Peyer's patch (tissue), 4 donors: ENCODE measurements around the gene ZNF835. TPM values are rescaled to one million over a fixed set of nuclear protein-coding genes. Genes with fewer than 3 reads are reported as not detected.

ENCODE experiments used
- DNase-seq, 3 donors: peaks; one replicate each; pipeline ENCODE4 v3.0.0-alpha.2; 2017 to 2019
- H3K27ac ChIP-seq, 4 donors: fragments of 200-600 bp; sonication (generic); one replicate each; pipeline ENCODE4 v1.5.1; 2016 to 2019
- H3K27me3 ChIP-seq, 2 donors: fragments of 200-600 bp; sonication (generic); one replicate each; pipeline ENCODE4 v1.5.1; 2019
- H3K36me3 ChIP-seq, 3 donors: fragments of 200-600 bp; sonication (generic); one replicate each; pipeline ENCODE4 v1.5.1; 2016 to 2019
- H3K4me1 ChIP-seq, 4 donors: fragments of 200-600 bp; sonication (generic); one replicate each; pipeline ENCODE4 v1.5.1; 2016 to 2019
- H3K4me3 ChIP-seq, 4 donors: fragments of 200-600 bp; sonication (generic); 1 replicate in 3 of 4; 2 replicates in 1 of 4; pipeline ENCODE4 v1.5.1; 2016 to 2019; ENCODE audit warnings: mild to moderate bottlenecking in 1 of 4
- H3K9me3 ChIP-seq, 4 donors: fragments of 200-600 bp; sonication (generic); one replicate each; pipeline ENCODE4 v1.5.1; 2016 to 2019; ENCODE audit warnings: mild to moderate bottlenecking in 1 of 4
- POLR2A ChIP-seq, 2 donors: fragments of 450-650 bp; IDR thresholded peaks; one replicate each; pipeline ENCODE4 v1.5.1; 2017; ENCODE audit warnings: antibody characterized with exemption in 2 of 2, mild to moderate bottlenecking in 2 of 2, moderate library complexity in 2 of 2
- total RNA-seq, 4 donors: library from RNA; depleted of rRNA; stranded (reverse); fragments of >200 nt; gene quantifications; one replicate each; pipeline ENCODE4 v1.1.0, GENCODE V29; 2016
- TF ChIP-seq, protein P1 (sequence below), 6 experiments: fragments of 450-650 bp in 4 of 6; fragments of 200-600 bp in 2 of 6; sonication (generic) in 1 of 6; IDR thresholded peaks; one replicate each; pipeline ENCODE4 v1.5.1; 2017 to 2019; ENCODE audit warnings: antibody characterized with exemption in 6 of 6, mild to moderate bottlenecking in 3 of 6, moderate library complexity in 1 of 6

Gene ZNF835
- total RNA-seq, 4 donors from 2014 or later = 0.94 to 1.7 (median 1.2) TPM

DNA sequence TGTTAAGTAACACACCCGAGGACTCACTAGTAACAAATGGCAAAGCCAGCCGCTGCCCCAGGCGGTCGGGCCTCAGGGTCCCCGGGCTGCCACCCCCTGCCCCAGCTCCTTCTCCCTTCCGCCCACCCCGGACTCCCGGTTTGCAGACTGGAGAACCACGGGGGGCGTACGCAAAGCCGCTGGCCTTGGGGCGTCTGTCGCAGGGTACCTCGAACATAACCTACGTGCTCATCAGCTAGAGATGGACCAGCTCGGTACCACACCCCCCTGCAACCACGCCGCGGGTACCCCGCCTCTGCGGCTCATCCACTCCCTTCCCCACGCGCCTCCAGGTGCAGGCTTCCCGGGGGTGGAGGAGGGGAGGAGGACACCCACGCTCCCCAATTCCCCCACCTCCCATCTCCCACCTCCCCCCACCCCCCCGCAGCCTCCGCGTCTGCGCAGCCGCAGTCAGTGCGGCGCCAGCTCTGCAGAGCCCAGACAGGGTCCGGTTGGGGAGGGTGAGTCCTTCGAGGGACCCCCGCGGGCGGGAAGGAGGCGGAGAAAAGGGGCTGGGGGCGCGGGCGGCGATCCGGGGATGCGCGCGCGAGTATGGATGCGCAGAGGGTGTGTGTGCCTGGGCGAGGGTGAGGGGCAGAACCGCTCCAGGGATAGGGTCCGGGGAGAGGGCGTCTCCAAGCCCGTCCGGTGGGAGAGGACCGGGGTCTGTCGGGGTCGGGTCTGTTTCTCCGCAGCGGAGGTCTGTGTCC lies 28.7 kb downstream of the ZNF835 start, which contains the start of gene SMIM17:
Gene SMIM17 (plus strand): TSS at position 449 of the 749 bp plus-strand sequence. CDS start 2,509 bp downstream, outside the sequence.
- Histone ChIP-seq H3K27me3 (peaks cover 0 to 4% of the 10 kb centered on the region in 2 donors), H3K9me3 (peaks cover 0 to 25% (median 4%) of the 10 kb centered on the region in 4 donors), H3K4me3 (no peak within 1 kb of the TSS), H3K27ac (no peak within 1 kb of the TSS), H3K4me1 (no peaks in the 10 kb centered on the region), H3K36me3 (no peaks in the 10 kb centered on the region)
- TF ChIP-seq, protein P1, sequence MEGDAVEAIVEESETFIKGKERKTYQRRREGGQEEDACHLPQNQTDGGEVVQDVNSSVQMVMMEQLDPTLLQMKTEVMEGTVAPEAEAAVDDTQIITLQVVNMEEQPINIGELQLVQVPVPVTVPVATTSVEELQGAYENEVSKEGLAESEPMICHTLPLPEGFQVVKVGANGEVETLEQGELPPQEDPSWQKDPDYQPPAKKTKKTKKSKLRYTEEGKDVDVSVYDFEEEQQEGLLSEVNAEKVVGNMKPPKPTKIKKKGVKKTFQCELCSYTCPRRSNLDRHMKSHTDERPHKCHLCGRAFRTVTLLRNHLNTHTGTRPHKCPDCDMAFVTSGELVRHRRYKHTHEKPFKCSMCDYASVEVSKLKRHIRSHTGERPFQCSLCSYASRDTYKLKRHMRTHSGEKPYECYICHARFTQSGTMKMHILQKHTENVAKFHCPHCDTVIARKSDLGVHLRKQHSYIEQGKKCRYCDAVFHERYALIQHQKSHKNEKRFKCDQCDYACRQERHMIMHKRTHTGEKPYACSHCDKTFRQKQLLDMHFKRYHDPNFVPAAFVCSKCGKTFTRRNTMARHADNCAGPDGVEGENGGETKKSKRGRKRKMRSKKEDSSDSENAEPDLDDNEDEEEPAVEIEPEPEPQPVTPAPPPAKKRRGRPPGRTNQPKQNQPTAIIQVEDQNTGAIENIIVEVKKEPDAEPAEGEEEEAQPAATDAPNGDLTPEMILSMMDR (IDR thresholded peaks at IDR 0.05) = no peak
- TF ChIP-seq POLR2A (IDR thresholded peaks at IDR 0.05) = no peak
- no peak for DNase-seq

DNA sequence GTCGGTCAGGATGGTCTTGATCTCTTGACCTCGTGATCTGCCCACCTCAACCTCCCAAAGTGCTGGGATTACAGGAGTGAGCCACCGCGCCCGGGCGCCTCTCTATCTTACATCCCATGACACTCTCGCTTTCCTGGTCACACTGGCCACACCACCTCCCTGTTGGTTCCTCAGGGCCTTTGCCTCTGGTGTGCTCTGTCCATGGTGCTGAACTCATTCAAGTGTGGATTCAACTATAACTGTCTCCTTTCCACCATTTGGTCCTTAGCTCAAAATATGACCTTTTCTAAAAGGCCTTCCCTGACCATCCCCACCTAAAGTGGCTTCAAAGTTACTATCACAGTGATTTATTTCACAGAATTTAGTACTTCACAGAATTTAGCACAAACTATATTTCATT lies 32.3 kb downstream of the ZNF835 start:
- DNase-seq = no peak
- no peak overlapping the region for H3K4me3 ChIP-seq
- TF ChIP-seq, protein P1 (IDR thresholded peaks at IDR 0.05) = no peak
- TF ChIP-seq POLR2A (IDR thresholded peaks at IDR 0.05) = no peak
- H3K9me3 ChIP-seq = peaks cover 0 to 19% (median 7%) of the 10 kb centered on the region in 4 donors
- no peaks in the 10 kb centered on the region for H3K36me3 ChIP-seq
- H3K4me1 ChIP-seq = no peaks in the 10 kb centered on the region
- H3K27ac ChIP-seq = no peak overlapping the region
- H3K27me3 ChIP-seq = peaks cover 0 to 4% of the 10 kb centered on the region in 2 donors

DNA sequence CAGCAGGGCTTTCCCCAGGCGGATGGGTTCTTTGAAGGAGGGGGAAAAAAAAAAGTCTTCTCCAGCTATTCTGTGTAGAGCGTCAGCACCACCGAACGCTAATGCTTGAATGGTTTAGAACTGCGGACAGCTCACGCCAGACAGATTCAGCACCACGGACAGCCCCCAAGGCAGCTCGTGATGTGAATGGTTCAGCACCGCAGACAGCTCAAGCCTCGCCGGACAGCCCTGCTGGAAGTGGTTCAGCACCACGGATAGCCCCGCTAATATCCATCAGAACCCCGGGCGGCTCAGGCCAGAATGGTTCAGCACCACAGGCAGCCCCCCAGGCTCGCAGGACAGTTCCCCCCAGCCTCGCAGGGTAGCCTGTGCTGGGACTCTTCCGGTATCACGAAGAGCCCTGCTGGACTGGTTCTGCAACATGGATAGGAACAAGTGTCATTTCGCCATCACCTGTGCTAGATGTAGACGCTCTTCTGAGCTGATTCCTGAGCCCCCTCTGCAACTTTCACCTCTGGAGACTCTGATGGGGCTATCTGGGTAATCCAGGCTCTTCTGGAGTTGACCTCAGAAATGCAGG lies 33.5 kb downstream of the ZNF835 start:
- H3K4me3 ChIP-seq = no peak overlapping the region
- H3K27me3 ChIP-seq = no peaks in the 10 kb centered on the region
- no peak overlapping the region for H3K27ac ChIP-seq
- TF ChIP-seq, protein P1 (IDR thresholded peaks at IDR 0.05) = no peak
- TF ChIP-seq POLR2A (IDR thresholded peaks at IDR 0.05) = no peak
- H3K4me1 ChIP-seq = no peaks in the 10 kb centered on the region
- H3K9me3 ChIP-seq = peaks cover 0 to 22% (median 5%) of the 10 kb centered on the region in 4 donors
- no peak for DNase-seq
- H3K36me3 ChIP-seq = no peaks in the 10 kb centered on the region

DNA sequence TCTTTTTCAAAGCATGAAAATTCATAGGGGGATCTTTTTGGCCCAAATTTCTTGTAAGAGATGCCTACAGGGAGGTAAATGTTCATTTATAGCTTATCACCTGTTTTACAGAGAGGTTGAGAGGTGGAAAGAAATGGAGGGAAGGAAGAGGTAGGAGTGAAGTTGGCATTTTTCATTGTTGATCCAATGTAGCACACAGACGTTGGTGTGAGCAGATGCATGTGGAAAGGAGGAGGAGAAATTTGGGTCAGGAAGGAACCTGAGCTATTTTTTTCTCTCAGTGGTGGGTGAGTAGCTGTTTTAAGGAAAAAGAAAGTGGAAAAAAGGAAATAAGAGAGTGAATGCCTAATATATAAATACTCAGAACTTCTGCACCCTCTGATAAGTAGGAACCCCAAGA lies 38.5 kb downstream of the ZNF835 start:
- H3K27ac ChIP-seq = no peak overlapping the region
- H3K9me3 ChIP-seq = peaks cover 0 to 37% (median 9%) of the 10 kb centered on the region in 4 donors
- H3K36me3 ChIP-seq = no peaks in the 10 kb centered on the region
- DNase-seq = no peak
- H3K4me3 ChIP-seq = no peak overlapping the region
- no peaks in the 10 kb centered on the region for H3K4me1 ChIP-seq
- TF ChIP-seq, protein P1 (IDR thresholded peaks at IDR 0.05) = no peak
- TF ChIP-seq POLR2A (IDR thresholded peaks at IDR 0.05) = no peak
- H3K27me3 ChIP-seq = no peaks in the 10 kb centered on the region

DNA sequence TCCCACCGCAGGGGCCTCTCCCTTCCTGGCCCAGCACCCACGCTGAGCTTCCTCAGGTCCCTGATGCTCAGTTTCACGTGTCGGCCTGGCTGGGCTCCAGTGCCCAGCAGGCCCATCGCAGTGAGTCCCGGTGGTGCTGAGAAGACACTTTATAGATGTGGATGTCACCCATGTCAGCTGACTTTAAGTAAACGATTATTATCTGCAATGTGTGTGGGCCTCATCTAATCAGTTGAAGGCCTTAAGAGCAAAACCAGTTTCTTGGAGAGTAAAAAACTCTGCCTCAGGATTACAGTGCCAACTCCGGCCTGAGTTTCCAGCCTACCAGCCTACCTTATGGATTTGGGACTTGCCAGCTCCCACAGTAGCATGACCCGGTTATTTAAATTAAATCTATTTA lies 45.8 kb downstream of the ZNF835 start:
- TF ChIP-seq, protein P1 (IDR thresholded peaks at IDR 0.05) = no peak
- TF ChIP-seq POLR2A (IDR thresholded peaks at IDR 0.05) = no peak
- H3K9me3 ChIP-seq = peaks cover 0 to 76% (median 23%) of the 10 kb centered on the region in 4 donors
- H3K27ac ChIP-seq = no peak overlapping the region
- peaks cover 0 to 42% (median 0%) of the 10 kb centered on the region in 3 donors for H3K36me3 ChIP-seq
- no peaks in the 10 kb centered on the region for H3K4me1 ChIP-seq
- no peak for DNase-seq
- H3K4me3 ChIP-seq = no peak overlapping the region
- no peaks in the 10 kb centered on the region for H3K27me3 ChIP-seq
